K562 (cell line): ENCODE data around the gene SF3B4. TPM values are rescaled to one million over a fixed set of nuclear protein-coding genes. Genes with fewer than 3 reads are reported as not detected.

Experiments used
- ARID1B ChIP-seq: fragments of 450-650 bp; IDR thresholded peaks from 2 replicates; pipeline ENCODE4 v1.6.1; 2016; ENCODE audit warnings: antibody characterized with exemption, mild to moderate bottlenecking, inconsistent platforms
- ARNT ChIP-seq, 2 experiments: fragments of 450-650 bp; IDR thresholded peaks; 2 replicates each; pipeline ENCODE4 v1.6.1; 2016; ENCODE audit warnings: mild to moderate bottlenecking in 1 of 2
- C11orf30 ChIP-seq: fragments of 450-650 bp; IDR thresholded peaks from 2 replicates; pipeline ENCODE4 v1.6.1; 2016; ENCODE audit warnings: low read depth, mild to moderate bottlenecking
- CAMTA2 ChIP-seq: fragments of 250-450 bp; sonication (Bioruptor Pico); conservative IDR thresholded peaks from 2 replicates; pipeline ENCODE4 v1.5.1; 2022
- CBX2 ChIP-seq: fragments of 200-600 bp; sonication (generic); IDR thresholded peaks from one replicate; pipeline ENCODE4 v1.6.1; 2012; ENCODE audit warnings: mild to moderate bottlenecking, low read length, inconsistent platforms; ENCODE audit not compliant: insufficient read depth, poor library complexity, severe bottlenecking
- CC2D1A ChIP-seq: fragments of 450-650 bp; IDR thresholded peaks from 2 replicates; pipeline ENCODE4 v1.6.1; 2017; ENCODE audit warnings: mild to moderate bottlenecking
- KDM1A ChIP-seq, 2 experiments: fragments of 450-650 bp; IDR thresholded peaks; 2 replicates each; pipeline ENCODE4 v1.6.1; 2016; ENCODE audit warnings: mild to moderate bottlenecking in 2 of 2
- RBM15 ChIP-seq: fragments of 200-400 bp; formaldehyde crosslinking; IDR thresholded peaks from 2 replicates; pipeline ENCODE4 v1.6.1; 2018; ENCODE audit warnings: mild to moderate bottlenecking, low read length, moderate library complexity; ENCODE audit not compliant: insufficient read depth
- SAFB ChIP-seq: fragments of 200-400 bp; formaldehyde crosslinking; IDR thresholded peaks from 2 replicates; pipeline ENCODE4 v1.6.1; 2017; ENCODE audit warnings: low read depth, low read length, borderline replicate concordance
- SREBF2 ChIP-seq: sonication (generic); formaldehyde crosslinking; IDR thresholded peaks from 2 replicates; pipeline ENCODE4 v1.4.0; 2020; ENCODE audit warnings: mild to moderate bottlenecking, missing genetic modification reagents
- TAF9B ChIP-seq: fragments of 450-650 bp; IDR thresholded peaks from 2 replicates; pipeline ENCODE4 v1.6.1; 2018; ENCODE audit warnings: mild to moderate bottlenecking; ENCODE audit not compliant: partially characterized antibody
- ZBTB8A ChIP-seq: fragments of 450-650 bp; IDR thresholded peaks from 2 replicates; pipeline ENCODE4 v1.6.1; 2018; ENCODE audit warnings: mild to moderate bottlenecking, moderate library complexity; ENCODE audit not compliant: partially characterized antibody
- ZFX ChIP-seq: sonication (generic); formaldehyde crosslinking; IDR thresholded peaks from 2 replicates; pipeline ENCODE4 v1.8.0; 2022; ENCODE audit warnings: mild to moderate bottlenecking, missing genetic modification reagents, moderate library complexity
- ZNF184 ChIP-seq: sonication (generic); formaldehyde crosslinking; IDR thresholded peaks from 2 replicates; pipeline ENCODE4 v1.5.0; 2020; ENCODE audit warnings: missing genetic modification reagents
- ZNF431 ChIP-seq: sonication (generic); formaldehyde crosslinking; IDR thresholded peaks from 2 replicates; pipeline ENCODE4 v1.8.0; 2022; ENCODE audit warnings: mild to moderate bottlenecking, missing genetic modification reagents
- polyA plus RNA-seq, 8 experiments: library from polyadenylated mRNA; depleted of rRNA in 4 of 8; stranded (reverse) in 5 of 8; unstranded in 3 of 8; fragments of >200 nt; fragmentation: Nextera tagmentation in 2 of 8; fragmentation: Illumina TruSeq in 1 of 8; extraction: Ambion mirVana in 2 of 8; extraction: Trizol in 1 of 8; gene quantifications; 2 replicates each; pipeline versions ENCODE4 v1.2.1 to v1.2.3, GENCODE V29; 2011 to 2014; ENCODE audit warnings: inconsistent platforms in 1 of 8, missing spikeins in 1 of 8
- total RNA-seq, 7 experiments: library from RNA; depleted of rRNA in 6 of 7; stranded (reverse); fragments of >200 nt in 6 of 7; fragmentation: Illumina TruSeq in 2 of 7; extraction: Trizol in 2 of 7; gene quantifications; 2 replicates each; pipeline versions ENCODE4 v1.2.1 to v1.2.3, GENCODE V29; 2011 to 2021; ENCODE audit warnings: low replicate concordance in 1 of 7
- TF ChIP-seq, protein P1 (sequence below): fragments of 250-450 bp; sonication (Bioruptor Pico); IDR thresholded peaks from 2 replicates; pipeline ENCODE4 v1.5.0; 2021
- TF ChIP-seq, protein P2 (sequence below): fragments of 450-650 bp; formaldehyde crosslinking; IDR thresholded peaks from 2 replicates; pipeline ENCODE4 v1.4.0; 2020; ENCODE audit warnings: mild to moderate bottlenecking, moderate library complexity
- TF ChIP-seq, protein P3 (sequence below): sonication (generic); formaldehyde crosslinking; IDR thresholded peaks from 2 replicates; pipeline ENCODE4 v1.8.0; 2022; ENCODE audit warnings: mild to moderate bottlenecking, missing genetic modification reagents
- TF ChIP-seq, protein P4 (sequence below): fragments of 250-450 bp; sonication (Bioruptor Pico); IDR thresholded peaks from 2 replicates; pipeline ENCODE4 v1.4.0; 2020

SF3B4 gene
- total and polyA plus RNA-seq, 9 of the 15 experiments (the other 6 are each of a cell fraction or from before 2014, with no cell fraction given): 3.0 to 88.0 (median 26.1) TPM

DNA sequence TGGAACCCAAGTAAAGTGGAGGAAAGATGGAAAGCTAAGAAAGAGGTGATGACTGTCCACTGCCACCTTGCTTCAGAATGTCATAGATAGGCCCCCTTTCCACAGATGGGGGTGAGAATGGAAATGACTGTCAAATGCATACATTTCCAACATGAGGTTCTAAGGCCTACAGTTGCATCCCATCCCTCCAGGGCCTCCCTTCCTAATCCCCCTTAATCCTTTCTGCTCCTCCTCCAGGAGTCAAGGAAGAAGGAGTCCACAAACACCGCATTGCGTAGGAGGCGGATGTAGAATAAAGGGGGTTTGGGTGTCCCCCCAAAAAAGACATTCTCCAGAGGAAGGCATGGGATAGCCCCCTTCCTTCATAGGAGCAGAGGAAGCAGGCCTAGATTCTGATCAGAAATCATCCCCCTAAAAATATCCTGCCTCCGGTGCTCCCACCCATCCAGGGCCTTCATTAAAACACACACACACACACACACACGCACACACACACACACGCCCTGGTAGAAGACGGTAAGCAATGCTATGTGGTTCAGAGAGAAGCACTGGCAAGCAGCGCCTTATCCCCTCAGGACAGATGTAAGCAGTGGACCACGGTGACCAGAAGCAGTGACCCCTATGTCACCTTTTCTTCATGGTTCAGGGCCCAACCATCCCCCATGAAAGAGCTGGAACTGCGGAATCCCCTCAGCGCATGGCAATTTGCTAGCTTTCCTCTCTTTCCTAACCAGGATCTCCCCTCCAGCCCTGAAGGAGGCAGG, 12.0 kb downstream of the SF3B4 start (continued):
- TF ChIP-seq CAMTA2: no peak
- TF ChIP-seq ARID1B: peak; percentile 60
- no peak for TF ChIP-seq SAFB
- TF ChIP-seq ZFX (CRISPR knock-in tag): peak; percentile 42
- TF ChIP-seq ZBTB8A: no peak
- peak; percentile 57 to 71; a peak in 3 of 4 replicates for TF ChIP-seq KDM1A (IDR thresholded peaks at IDR 0.05)
- TF ChIP-seq ARNT (IDR thresholded peaks at IDR 0.05): no peak
- no peak for TF ChIP-seq ZNF431
- TF ChIP-seq, protein P1, sequence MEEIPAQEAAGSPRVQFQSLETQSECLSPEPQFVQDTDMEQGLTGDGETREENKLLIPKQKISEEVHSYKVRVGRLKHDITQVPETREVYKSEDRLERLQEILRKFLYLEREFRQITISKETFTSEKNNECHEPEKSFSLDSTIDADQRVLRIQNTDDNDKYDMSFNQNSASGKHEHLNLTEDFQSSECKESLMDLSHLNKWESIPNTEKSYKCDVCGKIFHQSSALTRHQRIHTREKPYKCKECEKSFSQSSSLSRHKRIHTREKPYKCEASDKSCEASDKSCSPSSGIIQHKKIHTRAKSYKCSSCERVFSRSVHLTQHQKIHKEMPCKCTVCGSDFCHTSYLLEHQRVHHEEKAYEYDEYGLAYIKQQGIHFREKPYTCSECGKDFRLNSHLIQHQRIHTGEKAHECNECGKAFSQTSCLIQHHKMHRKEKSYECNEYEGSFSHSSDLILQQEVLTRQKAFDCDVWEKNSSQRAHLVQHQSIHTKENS (CRISPR knock-in tag): no peak
- no peak for TF ChIP-seq C11orf30
- TF ChIP-seq RBM15: no peak
- TF ChIP-seq, protein P2, sequence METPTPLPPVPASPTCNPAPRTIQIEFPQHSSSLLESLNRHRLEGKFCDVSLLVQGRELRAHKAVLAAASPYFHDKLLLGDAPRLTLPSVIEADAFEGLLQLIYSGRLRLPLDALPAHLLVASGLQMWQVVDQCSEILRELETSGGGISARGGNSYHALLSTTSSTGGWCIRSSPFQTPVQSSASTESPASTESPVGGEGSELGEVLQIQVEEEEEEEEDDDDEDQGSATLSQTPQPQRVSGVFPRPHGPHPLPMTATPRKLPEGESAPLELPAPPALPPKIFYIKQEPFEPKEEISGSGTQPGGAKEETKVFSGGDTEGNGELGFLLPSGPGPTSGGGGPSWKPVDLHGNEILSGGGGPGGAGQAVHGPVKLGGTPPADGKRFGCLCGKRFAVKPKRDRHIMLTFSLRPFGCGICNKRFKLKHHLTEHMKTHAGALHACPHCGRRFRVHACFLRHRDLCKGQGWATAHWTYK (CRISPR knock-in tag): no peak
- TF ChIP-seq ZNF184 (CRISPR knock-in tag): no peak
- TF ChIP-seq TAF9B: no peak
- TF ChIP-seq, protein P3, sequence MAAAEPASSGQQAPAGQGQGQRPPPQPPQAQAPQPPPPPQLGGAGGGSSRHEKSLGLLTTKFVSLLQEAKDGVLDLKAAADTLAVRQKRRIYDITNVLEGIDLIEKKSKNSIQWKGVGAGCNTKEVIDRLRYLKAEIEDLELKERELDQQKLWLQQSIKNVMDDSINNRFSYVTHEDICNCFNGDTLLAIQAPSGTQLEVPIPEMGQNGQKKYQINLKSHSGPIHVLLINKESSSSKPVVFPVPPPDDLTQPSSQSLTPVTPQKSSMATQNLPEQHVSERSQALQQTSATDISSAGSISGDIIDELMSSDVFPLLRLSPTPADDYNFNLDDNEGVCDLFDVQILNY (CRISPR knock-in tag): no peak
- TF ChIP-seq SREBF2 (CRISPR knock-in tag): no peak
- TF ChIP-seq, protein P4, sequence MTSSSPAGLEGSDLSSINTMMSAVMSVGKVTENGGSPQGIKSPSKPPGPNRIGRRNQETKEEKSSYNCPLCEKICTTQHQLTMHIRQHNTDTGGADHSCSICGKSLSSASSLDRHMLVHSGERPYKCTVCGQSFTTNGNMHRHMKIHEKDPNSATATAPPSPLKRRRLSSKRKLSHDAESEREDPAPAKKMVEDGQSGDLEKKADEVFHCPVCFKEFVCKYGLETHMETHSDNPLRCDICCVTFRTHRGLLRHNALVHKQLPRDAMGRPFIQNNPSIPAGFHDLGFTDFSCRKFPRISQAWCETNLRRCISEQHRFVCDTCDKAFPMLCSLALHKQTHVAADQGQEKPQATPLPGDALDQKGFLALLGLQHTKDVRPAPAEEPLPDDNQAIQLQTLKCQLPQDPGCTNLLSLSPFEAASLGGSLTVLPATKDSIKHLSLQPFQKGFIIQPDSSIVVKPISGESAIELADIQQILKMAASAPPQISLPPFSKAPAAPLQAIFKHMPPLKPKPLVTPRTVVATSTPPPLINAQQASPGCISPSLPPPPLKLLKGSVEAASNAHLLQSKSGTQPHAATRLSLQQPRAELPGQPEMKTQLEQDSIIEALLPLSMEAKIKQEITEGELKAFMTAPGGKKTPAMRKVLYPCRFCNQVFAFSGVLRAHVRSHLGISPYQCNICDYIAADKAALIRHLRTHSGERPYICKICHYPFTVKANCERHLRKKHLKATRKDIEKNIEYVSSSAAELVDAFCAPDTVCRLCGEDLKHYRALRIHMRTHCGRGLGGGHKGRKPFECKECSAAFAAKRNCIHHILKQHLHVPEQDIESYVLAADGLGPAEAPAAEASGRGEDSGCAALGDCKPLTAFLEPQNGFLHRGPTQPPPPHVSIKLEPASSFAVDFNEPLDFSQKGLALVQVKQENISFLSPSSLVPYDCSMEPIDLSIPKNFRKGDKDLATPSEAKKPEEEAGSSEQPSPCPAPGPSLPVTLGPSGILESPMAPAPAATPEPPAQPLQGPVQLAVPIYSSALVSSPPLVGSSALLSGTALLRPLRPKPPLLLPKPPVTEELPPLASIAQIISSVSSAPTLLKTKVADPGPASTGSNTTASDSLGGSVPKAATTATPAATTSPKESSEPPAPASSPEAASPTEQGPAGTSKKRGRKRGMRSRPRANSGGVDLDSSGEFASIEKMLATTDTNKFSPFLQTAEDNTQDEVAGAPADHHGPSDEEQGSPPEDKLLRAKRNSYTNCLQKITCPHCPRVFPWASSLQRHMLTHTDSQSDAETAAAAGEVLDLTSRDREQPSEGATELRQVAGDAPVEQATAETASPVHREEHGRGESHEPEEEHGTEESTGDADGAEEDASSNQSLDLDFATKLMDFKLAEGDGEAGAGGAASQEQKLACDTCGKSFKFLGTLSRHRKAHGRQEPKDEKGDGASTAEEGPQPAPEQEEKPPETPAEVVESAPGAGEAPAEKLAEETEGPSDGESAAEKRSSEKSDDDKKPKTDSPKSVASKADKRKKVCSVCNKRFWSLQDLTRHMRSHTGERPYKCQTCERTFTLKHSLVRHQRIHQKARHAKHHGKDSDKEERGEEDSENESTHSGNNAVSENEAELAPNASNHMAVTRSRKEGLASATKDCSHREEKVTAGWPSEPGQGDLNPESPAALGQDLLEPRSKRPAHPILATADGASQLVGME (CRISPR knock-in tag): no peak
- TF ChIP-seq CC2D1A: no peak
- no peak for TF ChIP-seq CBX2
